ENCODE results near the gene XRCC4.

DNA sequence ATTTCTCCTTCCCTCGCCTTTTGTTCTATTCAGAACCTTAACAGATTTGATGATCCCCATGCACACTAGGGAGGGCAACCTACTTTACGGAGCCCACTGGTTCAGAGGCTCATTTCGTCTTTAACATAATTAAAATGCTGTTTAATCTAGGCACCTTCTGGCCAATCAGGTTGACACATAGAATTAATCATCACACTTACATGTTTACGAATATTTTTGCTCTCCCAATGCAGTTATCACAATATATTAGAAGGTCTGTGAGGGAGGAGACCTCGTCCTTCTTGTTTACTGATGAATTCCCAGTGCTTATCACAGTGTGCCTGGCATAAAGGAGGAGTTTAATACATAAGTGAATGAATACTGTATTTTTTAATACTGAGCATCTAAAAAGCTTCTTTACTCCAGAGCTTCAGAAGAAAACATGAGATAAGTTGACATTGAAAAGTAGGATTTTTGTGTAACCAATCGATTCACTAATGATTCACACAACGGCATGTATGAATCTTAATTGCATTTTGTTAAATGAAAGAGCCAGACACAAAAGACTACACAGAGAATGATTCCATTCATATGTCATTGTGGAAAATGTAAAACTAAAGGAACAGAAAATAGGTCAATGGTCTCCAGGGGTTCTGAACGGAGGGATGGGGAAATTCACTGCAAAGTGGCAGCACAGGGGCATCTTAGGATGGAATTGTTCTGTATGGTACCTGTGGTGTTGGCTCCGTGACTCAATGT, 315.6 kb downstream of the XRCC4 start:
- TF ChIP-seq, protein P1, sequence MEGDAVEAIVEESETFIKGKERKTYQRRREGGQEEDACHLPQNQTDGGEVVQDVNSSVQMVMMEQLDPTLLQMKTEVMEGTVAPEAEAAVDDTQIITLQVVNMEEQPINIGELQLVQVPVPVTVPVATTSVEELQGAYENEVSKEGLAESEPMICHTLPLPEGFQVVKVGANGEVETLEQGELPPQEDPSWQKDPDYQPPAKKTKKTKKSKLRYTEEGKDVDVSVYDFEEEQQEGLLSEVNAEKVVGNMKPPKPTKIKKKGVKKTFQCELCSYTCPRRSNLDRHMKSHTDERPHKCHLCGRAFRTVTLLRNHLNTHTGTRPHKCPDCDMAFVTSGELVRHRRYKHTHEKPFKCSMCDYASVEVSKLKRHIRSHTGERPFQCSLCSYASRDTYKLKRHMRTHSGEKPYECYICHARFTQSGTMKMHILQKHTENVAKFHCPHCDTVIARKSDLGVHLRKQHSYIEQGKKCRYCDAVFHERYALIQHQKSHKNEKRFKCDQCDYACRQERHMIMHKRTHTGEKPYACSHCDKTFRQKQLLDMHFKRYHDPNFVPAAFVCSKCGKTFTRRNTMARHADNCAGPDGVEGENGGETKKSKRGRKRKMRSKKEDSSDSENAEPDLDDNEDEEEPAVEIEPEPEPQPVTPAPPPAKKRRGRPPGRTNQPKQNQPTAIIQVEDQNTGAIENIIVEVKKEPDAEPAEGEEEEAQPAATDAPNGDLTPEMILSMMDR (IDR thresholded peaks at IDR 0.05) = no peak
- no peak for TF ChIP-seq POLR2A (IDR thresholded peaks at IDR 0.05)
